ENCODE measurements around the gene PAX7. TPM values are rescaled to one million over a fixed set of nuclear protein-coding genes. Genes with fewer than 3 reads are reported as not detected.

Gene PAX7
- total RNA-seq, 5 donors from 2014 or later (not counting 1 experiment from before 2014, with no cell fraction given) = not detected

GRCh38 chr1:18784482-18784831, 153.8 kb downstream of the PAX7 start:
- Histone ChIP-seq H3K36me3 (ENCODE audit: control insufficient read depth in 2 of 2, extremely low read depth in 1 of 2, insufficient read depth in 1 of 2, low read length in 1 of 2) (no peaks in the 10 kb centered on the region), H3K4me3 (ENCODE audit: control insufficient read depth in 1 of 2, extremely low read depth in 1 of 2, low read length in 1 of 2) (no peak overlapping the region), H3K27me3 (replicated peaks in 1 of 2; ENCODE audit: control insufficient read depth in 2 of 2, extremely low read depth in 1 of 2, insufficient read depth in 2 of 2, low read length in 1 of 2) (peaks cover 0 to 39% of the 10 kb centered on the region in 2 experiments), H3K27ac (ENCODE audit: low read length) (no peak overlapping the region), H3K9me3 (no peaks in the 10 kb centered on the region), H3K4me1 (ENCODE audit: control insufficient read depth in 1 of 2, extremely low read depth in 1 of 2, insufficient read depth in 2 of 2, low read length in 2 of 2) (no peaks in the 10 kb centered on the region)
- Mint-ChIP-seq H3K27me3 (peaks cover 38 to 59% of the 10 kb centered on the region in 2 donors), H3K27ac (no peak overlapping the region), H3K9me3 (no peaks in the 10 kb centered on the region), H3K36me3 (no peaks in the 10 kb centered on the region), H3K4me1 (no peaks in the 10 kb centered on the region), H3K4me3 (no peak overlapping the region)
- ChIA-PET CTCF (interaction anchor here in 1 of 2 donors (0.7 kb wide), 1 partner anchor 71 kb away, joined by 4 read pairs; no protein-coding TSS in a partner anchor), POLR2A (no interaction called here)
- no peak for ATAC-seq (replicated peaks in 1 of 4)
- 50% methylated on average over 15 of the region's 15 CpGs for WGBS (ENCODE audit: insufficient coverage)
- no peak for DNase-seq

- no peak for ATAC-seq (replicated peaks in 1 of 4)
- no peak overlapping the region for H3K27ac Mint-ChIP-seq
- no peaks in the 10 kb centered on the region for H3K36me3 ChIP-seq (ENCODE audit: control insufficient read depth in 2 of 2, extremely low read depth in 1 of 2, insufficient read depth in 1 of 2, low read length in 1 of 2)
- H3K9me3 Mint-ChIP-seq = no peaks in the 10 kb centered on the region
- H3K27me3 ChIP-seq (replicated peaks in 1 of 2; ENCODE audit: control insufficient read depth in 2 of 2, extremely low read depth in 1 of 2, insufficient read depth in 2 of 2, low read length in 1 of 2) = peaks cover 0 to 32% of the 10 kb centered on the region in 2 experiments
- no peak for DNase-seq
- H3K4me3 Mint-ChIP-seq = no peak overlapping the region
- peaks cover 49 to 60% of the 10 kb centered on the region in 2 donors for H3K27me3 Mint-ChIP-seq
- no peaks in the 10 kb centered on the region for H3K4me1 ChIP-seq (ENCODE audit: control insufficient read depth in 1 of 2, extremely low read depth in 1 of 2, insufficient read depth in 2 of 2, low read length in 2 of 2)
- ChIA-PET CTCF (no interaction called here), POLR2A (no interaction called here)
- H3K36me3 Mint-ChIP-seq = no peaks in the 10 kb centered on the region
- no peaks in the 10 kb centered on the region for H3K4me1 Mint-ChIP-seq
- no peaks in the 10 kb centered on the region for H3K9me3 ChIP-seq
- WGBS (ENCODE audit: insufficient coverage) = 92% methylated on average over 2 of the region's 3 CpGs
- no peak overlapping the region for H3K27ac ChIP-seq (ENCODE audit: low read length)
- H3K4me3 ChIP-seq (ENCODE audit: control insufficient read depth in 1 of 2, extremely low read depth in 1 of 2, low read length in 1 of 2) = no peak overlapping the region
Observed at GRCh38 chr1:18786149-18786548, 155.5 kb downstream of the PAX7 start.

DNA sequence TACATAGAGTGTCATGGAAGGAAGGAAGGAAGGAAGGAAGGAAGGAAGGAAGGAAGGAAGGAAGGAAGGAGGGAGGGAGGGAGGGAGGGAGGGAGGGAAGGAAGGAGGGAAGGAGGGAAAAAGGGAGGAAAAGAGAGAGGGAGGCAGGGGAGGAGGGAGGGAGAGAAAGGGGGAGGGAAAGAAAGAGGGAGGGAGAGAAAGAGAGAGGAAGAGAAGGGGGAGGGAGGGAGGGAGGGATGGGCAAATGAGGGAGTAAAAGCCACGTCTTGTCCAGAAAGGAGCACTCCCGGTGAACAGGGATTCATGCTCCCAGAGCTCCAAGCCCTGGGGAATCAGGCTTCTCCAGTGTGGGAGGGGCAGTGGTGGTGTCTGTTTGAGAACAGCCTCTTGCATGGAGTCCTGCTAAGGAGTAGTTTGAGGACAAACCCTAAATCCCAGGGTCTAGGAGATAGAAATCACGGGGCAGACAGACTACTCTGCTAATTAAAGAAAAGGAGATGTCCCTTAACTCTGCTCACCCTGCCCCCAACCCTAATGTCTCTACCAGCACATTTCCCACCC, 157.3 kb downstream of the PAX7 start:
- H3K9me3 Mint-ChIP-seq = peaks cover 4 to 8% (median 4%) of the 10 kb centered on the region in 3 donors
- H3K4me3 Mint-ChIP-seq = no peak overlapping the region
- Histone ChIP-seq H3K27ac (ENCODE audit: low read length) (no peak overlapping the region), H3K9me3 (no peaks in the 10 kb centered on the region), H3K4me3 (ENCODE audit: control insufficient read depth in 1 of 2, extremely low read depth in 1 of 2, low read length in 1 of 2) (no peak overlapping the region), H3K27me3 (replicated peaks in 1 of 2; ENCODE audit: control insufficient read depth in 2 of 2, extremely low read depth in 1 of 2, insufficient read depth in 2 of 2, low read length in 1 of 2) (peaks cover 0 to 27% of the 10 kb centered on the region in 2 experiments), H3K36me3 (ENCODE audit: control insufficient read depth in 2 of 2, extremely low read depth in 1 of 2, insufficient read depth in 1 of 2, low read length in 1 of 2) (no peaks in the 10 kb centered on the region), H3K4me1 (ENCODE audit: control insufficient read depth in 1 of 2, extremely low read depth in 1 of 2, insufficient read depth in 2 of 2, low read length in 2 of 2) (no peaks in the 10 kb centered on the region)
- ChIA-PET CTCF (no interaction called here), POLR2A (no interaction called here)
- 48% methylated on average over 2 of the region's 3 CpGs for WGBS (ENCODE audit: insufficient coverage)
- ATAC-seq (replicated peaks in 1 of 4) = no peak
- H3K27me3 Mint-ChIP-seq = peaks cover 58 to 62% of the 10 kb centered on the region in 2 donors
- no peaks in the 10 kb centered on the region for H3K4me1 Mint-ChIP-seq
- no peak overlapping the region for H3K27ac Mint-ChIP-seq
- H3K36me3 Mint-ChIP-seq = no peaks in the 10 kb centered on the region
- no peak for DNase-seq

DNA sequence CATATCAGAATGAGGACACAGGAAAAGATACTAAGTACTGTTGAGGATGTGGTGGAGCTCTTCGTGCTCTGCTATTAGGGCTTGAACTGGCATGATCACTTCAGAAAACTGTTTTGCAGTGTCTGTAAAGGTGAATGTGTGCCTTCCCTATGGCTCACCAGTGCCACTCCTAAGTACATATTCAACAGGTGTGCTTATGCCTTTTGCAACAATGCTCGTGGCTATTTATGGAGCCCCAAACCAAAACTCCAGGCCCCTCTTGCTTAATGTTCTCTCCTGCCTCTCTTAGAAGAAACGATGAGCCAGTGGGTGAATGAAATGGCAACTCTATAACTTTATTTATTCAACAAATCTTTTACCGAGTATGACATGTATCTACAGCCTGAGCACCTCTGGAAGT, 158.6 kb downstream of the PAX7 start:
- H3K27ac ChIP-seq (ENCODE audit: low read length) = no peak overlapping the region
- H3K4me1 Mint-ChIP-seq = no peaks in the 10 kb centered on the region

GRCh38 chr1:18792747-18793146, 162.1 kb downstream of the PAX7 start:
- H3K4me1 ChIP-seq (ENCODE audit: control insufficient read depth in 1 of 2, extremely low read depth in 1 of 2, insufficient read depth in 2 of 2, low read length in 2 of 2) = no peaks in the 10 kb centered on the region
- DNase-seq (no peak), ATAC-seq (replicated peaks in 1 of 4) (no peak)
- no peaks in the 10 kb centered on the region for H3K9me3 ChIP-seq
- no peak overlapping the region for H3K27ac Mint-ChIP-seq
- H3K4me3 Mint-ChIP-seq = no peak overlapping the region
- H3K27me3 Mint-ChIP-seq = peaks cover 51 to 56% of the 10 kb centered on the region in 2 donors
- no peaks in the 10 kb centered on the region for H3K36me3 Mint-ChIP-seq
- H3K27me3 ChIP-seq (replicated peaks in 1 of 2; ENCODE audit: control insufficient read depth in 2 of 2, extremely low read depth in 1 of 2, insufficient read depth in 2 of 2, low read length in 1 of 2) = peaks cover 0 to 43% of the 10 kb centered on the region in 2 experiments
- no peak overlapping the region for H3K4me3 ChIP-seq (ENCODE audit: control insufficient read depth in 1 of 2, extremely low read depth in 1 of 2, low read length in 1 of 2)
- H3K4me1 Mint-ChIP-seq = no peaks in the 10 kb centered on the region
- H3K9me3 Mint-ChIP-seq = peaks cover 4 to 8% (median 4%) of the 10 kb centered on the region in 3 donors
- ChIA-PET POLR2A (no interaction called here), CTCF (no interaction called here)
- no peak overlapping the region for H3K27ac ChIP-seq (ENCODE audit: low read length)
- H3K36me3 ChIP-seq (ENCODE audit: control insufficient read depth in 2 of 2, extremely low read depth in 1 of 2, insufficient read depth in 1 of 2, low read length in 1 of 2) = no peaks in the 10 kb centered on the region
- WGBS (ENCODE audit: insufficient coverage) = no CpG with 5 or more reads among the region's 3 CpGs

More for the DNA sequence above, 158.6 kb downstream of the PAX7 start:
- Histone ChIP-seq H3K4me3 (ENCODE audit: control insufficient read depth in 1 of 2, extremely low read depth in 1 of 2, low read length in 1 of 2) (no peak overlapping the region), H3K36me3 (ENCODE audit: control insufficient read depth in 2 of 2, extremely low read depth in 1 of 2, insufficient read depth in 1 of 2, low read length in 1 of 2) (no peaks in the 10 kb centered on the region), H3K4me1 (ENCODE audit: control insufficient read depth in 1 of 2, extremely low read depth in 1 of 2, insufficient read depth in 2 of 2, low read length in 2 of 2) (no peaks in the 10 kb centered on the region), H3K9me3 (no peaks in the 10 kb centered on the region), H3K27me3 (replicated peaks in 1 of 2; ENCODE audit: control insufficient read depth in 2 of 2, extremely low read depth in 1 of 2, insufficient read depth in 2 of 2, low read length in 1 of 2) (peaks cover 0 to 34% of the 10 kb centered on the region in 2 experiments)
- Mint-ChIP-seq H3K9me3 (peaks cover 4 to 8% (median 4%) of the 10 kb centered on the region in 3 donors), H3K4me3 (no peak overlapping the region), H3K36me3 (no peaks in the 10 kb centered on the region), H3K27ac (no peak overlapping the region), H3K27me3 (peaks cover 62 to 67% of the 10 kb centered on the region in 2 donors)
- ChIA-PET CTCF (no interaction called here), POLR2A (no interaction called here)
- no peak for DNase-seq
- no CpG with 5 or more reads among the region's 4 CpGs for WGBS (ENCODE audit: insufficient coverage)
- ATAC-seq (replicated peaks in 1 of 4) = no peak

GRCh38 chr1:18793164-18793563, 162.5 kb downstream of the PAX7 start:
- Histone ChIP-seq H3K27ac (ENCODE audit: low read length) (no peak overlapping the region), H3K4me1 (ENCODE audit: control insufficient read depth in 1 of 2, extremely low read depth in 1 of 2, insufficient read depth in 2 of 2, low read length in 2 of 2) (no peaks in the 10 kb centered on the region), H3K9me3 (no peaks in the 10 kb centered on the region), H3K27me3 (replicated peaks in 1 of 2; ENCODE audit: control insufficient read depth in 2 of 2, extremely low read depth in 1 of 2, insufficient read depth in 2 of 2, low read length in 1 of 2) (peaks cover 0 to 41% of the 10 kb centered on the region in 2 experiments), H3K36me3 (ENCODE audit: control insufficient read depth in 2 of 2, extremely low read depth in 1 of 2, insufficient read depth in 1 of 2, low read length in 1 of 2) (no peaks in the 10 kb centered on the region), H3K4me3 (ENCODE audit: control insufficient read depth in 1 of 2, extremely low read depth in 1 of 2, low read length in 1 of 2) (no peak overlapping the region)
- DNase-seq (no peak), ATAC-seq (replicated peaks in 1 of 4) (no peak)
- Mint-ChIP-seq H3K27me3 (peaks cover 52 to 56% of the 10 kb centered on the region in 2 donors), H3K27ac (no peak overlapping the region), H3K4me3 (no peak overlapping the region), H3K9me3 (peaks cover 4 to 8% (median 4%) of the 10 kb centered on the region in 3 donors), H3K4me1 (no peaks in the 10 kb centered on the region), H3K36me3 (no peaks in the 10 kb centered on the region)
- ChIA-PET CTCF (no interaction called here), POLR2A (no interaction called here)
- 87% methylated on average over 8 of the region's 10 CpGs for WGBS (ENCODE audit: insufficient coverage)

All from T-cell (primary cell).